ENCODE measurements around the gene TANGO6.

TANGO6 gene

DNA sequence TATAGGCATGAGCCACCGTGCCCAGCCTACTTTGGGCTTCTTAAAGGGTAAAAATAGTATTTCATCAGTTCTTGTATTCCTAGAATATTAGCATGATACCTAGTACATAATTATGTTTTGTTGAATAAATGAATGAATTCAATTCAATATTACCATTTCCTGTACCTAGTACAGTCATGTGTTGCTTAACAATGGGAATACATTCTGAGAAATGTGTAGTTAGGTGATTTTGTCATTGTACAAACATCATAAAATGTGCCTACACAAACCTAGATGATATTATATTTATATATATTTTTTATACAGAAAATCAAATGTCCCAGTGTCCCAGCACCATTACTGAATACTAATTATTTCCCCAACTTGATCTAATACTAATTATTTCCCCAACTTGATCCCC is 176.5 kb downstream of the TANGO6 start:
- ChIA-PET POLR2A (no interaction called here), CTCF (no interaction called here)
- Histone ChIP-seq H3K4me1 (ENCODE audit: control extremely low read depth in 1 of 4, control insufficient read depth in 4 of 4, insufficient read depth in 4 of 4, low read length in 3 of 4) (no peaks in the 10 kb centered on the region), H3K27ac (ENCODE audit: insufficient read depth in 1 of 2, low read depth in 1 of 2, low read length in 2 of 2, poor library complexity in 1 of 2, severe bottlenecking in 2 of 2) (no peak overlapping the region), H3K4me3 (ENCODE audit: control insufficient read depth in 1 of 7, extremely low read depth in 1 of 7, insufficient read depth in 4 of 7, low read depth in 2 of 7, low read length in 6 of 7) (no peak overlapping the region), H3K27me3 (replicated peaks in 2 of 5; ENCODE audit: control insufficient read depth in 4 of 5, insufficient read depth in 5 of 5, low read length in 4 of 5) (no peaks in the 10 kb centered on the region), H3K9me3 (ENCODE audit: control extremely low read depth in 1 of 5, control insufficient read depth in 4 of 5, insufficient read depth in 2 of 5, low read depth in 1 of 5, low read length in 4 of 5) (no peaks in the 10 kb centered on the region), H3K36me3 (ENCODE audit: control insufficient read depth in 4 of 4, insufficient read depth in 4 of 4, low read length in 3 of 4) (no peaks in the 10 kb centered on the region)
- WGBS (ENCODE audit: insufficient coverage) = no CpG with 5 or more reads among the region's 1 CpG
- no peak for DNase-seq

DNA sequence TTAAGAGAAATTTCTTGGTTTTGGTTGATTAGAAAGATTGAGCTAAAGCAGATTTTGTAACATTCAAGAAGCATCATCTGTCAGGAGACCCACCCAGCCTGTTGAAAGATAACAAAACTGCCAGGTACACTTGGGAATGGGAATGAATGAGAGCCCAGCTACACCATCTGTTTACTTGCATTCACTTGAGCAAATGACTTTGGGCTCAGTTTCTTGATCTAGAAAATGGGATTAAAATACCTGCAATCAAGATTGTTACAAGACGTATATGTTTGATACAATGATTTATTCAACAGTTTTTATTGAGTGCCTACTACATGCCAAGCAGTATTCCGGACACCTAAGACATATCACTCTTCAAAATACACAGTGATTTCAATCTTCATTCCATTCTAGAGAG is 185.8 kb downstream of the TANGO6 start:
- Histone ChIP-seq H3K9me3 (ENCODE audit: control extremely low read depth in 1 of 5, control insufficient read depth in 4 of 5, insufficient read depth in 2 of 5, low read depth in 1 of 5, low read length in 4 of 5) (no peaks in the 10 kb centered on the region), H3K36me3 (ENCODE audit: control insufficient read depth in 4 of 4, insufficient read depth in 4 of 4, low read length in 3 of 4) (peaks cover 0 to 2% (median 0%) of the 10 kb centered on the region in 4 experiments), H3K27me3 (replicated peaks in 2 of 5; ENCODE audit: control insufficient read depth in 4 of 5, insufficient read depth in 5 of 5, low read length in 4 of 5) (no peaks in the 10 kb centered on the region), H3K27ac (ENCODE audit: insufficient read depth in 1 of 2, low read depth in 1 of 2, low read length in 2 of 2, poor library complexity in 1 of 2, severe bottlenecking in 2 of 2) (no peak overlapping the region), H3K4me1 (ENCODE audit: control extremely low read depth in 1 of 4, control insufficient read depth in 4 of 4, insufficient read depth in 4 of 4, low read length in 3 of 4) (no peaks in the 10 kb centered on the region), H3K4me3 (ENCODE audit: control insufficient read depth in 1 of 7, extremely low read depth in 1 of 7, insufficient read depth in 4 of 7, low read depth in 2 of 7, low read length in 6 of 7) (no peak overlapping the region)
- no peak for DNase-seq
- ChIA-PET POLR2A (no interaction called here), CTCF (no interaction called here)
- no CpG with 5 or more reads among the region's 2 CpGs for WGBS (ENCODE audit: insufficient coverage)

GRCh38 chr16:69031877-69032301 is 188.6 kb downstream of the TANGO6 start:
- no peak for DNase-seq
- H3K4me3 ChIP-seq (ENCODE audit: control insufficient read depth in 1 of 7, extremely low read depth in 1 of 7, insufficient read depth in 4 of 7, low read depth in 2 of 7, low read length in 6 of 7) = no peak overlapping the region
- H3K36me3 ChIP-seq (ENCODE audit: control insufficient read depth in 4 of 4, insufficient read depth in 4 of 4, low read length in 3 of 4) = peaks cover 0 to 2% (median 0%) of the 10 kb centered on the region in 4 experiments
- H3K27ac ChIP-seq (ENCODE audit: insufficient read depth in 1 of 2, low read depth in 1 of 2, low read length in 2 of 2, poor library complexity in 1 of 2, severe bottlenecking in 2 of 2) = no peak overlapping the region
- H3K27me3 ChIP-seq (replicated peaks in 2 of 5; ENCODE audit: control insufficient read depth in 4 of 5, insufficient read depth in 5 of 5, low read length in 4 of 5) = no peaks in the 10 kb centered on the region
- ChIA-PET CTCF (no interaction called here), POLR2A (no interaction called here)
- WGBS (ENCODE audit: insufficient coverage) = 100% methylated on average over 7 of the region's 8 CpGs
- H3K9me3 ChIP-seq (ENCODE audit: control extremely low read depth in 1 of 5, control insufficient read depth in 4 of 5, insufficient read depth in 2 of 5, low read depth in 1 of 5, low read length in 4 of 5) = no peaks in the 10 kb centered on the region
- H3K4me1 ChIP-seq (ENCODE audit: control extremely low read depth in 1 of 4, control insufficient read depth in 4 of 4, insufficient read depth in 4 of 4, low read length in 3 of 4) = no peaks in the 10 kb centered on the region

DNA sequence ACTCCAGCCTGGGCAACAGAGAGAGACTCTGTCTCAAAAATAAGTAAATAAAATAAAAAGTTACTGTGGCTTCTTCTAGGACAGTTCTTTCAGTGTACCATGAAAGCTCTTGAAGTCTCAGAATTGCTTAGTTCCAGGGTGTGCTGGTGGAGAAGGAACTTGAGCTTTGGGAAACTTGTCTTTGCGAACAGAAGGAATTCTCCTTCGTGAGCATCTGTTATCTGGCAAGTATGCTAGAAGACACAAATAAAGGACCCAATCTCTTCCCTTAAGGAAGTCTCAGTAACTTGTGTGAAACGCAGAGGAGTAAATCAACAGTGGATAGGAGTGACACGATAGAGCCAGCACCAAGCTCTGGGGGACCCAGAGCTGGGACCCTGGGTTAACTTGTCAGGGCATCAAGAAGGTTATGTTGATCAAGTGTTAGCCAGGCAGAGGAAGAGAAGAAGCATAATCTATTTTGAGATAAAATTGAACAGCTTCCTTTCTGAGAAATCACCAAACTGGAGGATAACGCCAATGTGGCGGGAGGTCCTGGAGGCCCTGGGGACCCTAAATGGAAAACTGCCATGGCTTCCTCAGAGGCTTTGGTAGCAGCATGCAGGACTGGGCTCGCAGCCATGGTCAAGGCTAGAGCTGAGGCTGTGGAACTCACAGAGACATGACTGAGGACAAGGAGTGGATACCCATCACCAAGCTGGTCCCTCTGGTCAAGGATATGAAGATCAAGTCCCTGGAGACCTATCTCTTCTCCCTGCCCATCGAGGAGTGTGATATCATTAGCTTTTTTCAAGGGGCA is 190.0 kb downstream of the TANGO6 start:
- no peaks in the 10 kb centered on the region for H3K27me3 ChIP-seq (replicated peaks in 2 of 5; ENCODE audit: control insufficient read depth in 4 of 5, insufficient read depth in 5 of 5, low read length in 4 of 5)
- H3K9me3 ChIP-seq (ENCODE audit: control extremely low read depth in 1 of 5, control insufficient read depth in 4 of 5, insufficient read depth in 2 of 5, low read depth in 1 of 5, low read length in 4 of 5) = no peaks in the 10 kb centered on the region
- ChIA-PET POLR2A (no interaction called here), CTCF (no interaction called here)
- peaks cover 0 to 2% (median 0%) of the 10 kb centered on the region in 4 experiments for H3K36me3 ChIP-seq (ENCODE audit: control insufficient read depth in 4 of 4, insufficient read depth in 4 of 4, low read length in 3 of 4)
- no peaks in the 10 kb centered on the region for H3K4me1 ChIP-seq (ENCODE audit: control extremely low read depth in 1 of 4, control insufficient read depth in 4 of 4, insufficient read depth in 4 of 4, low read length in 3 of 4)
- H3K27ac ChIP-seq (ENCODE audit: insufficient read depth in 1 of 2, low read depth in 1 of 2, low read length in 2 of 2, poor library complexity in 1 of 2, severe bottlenecking in 2 of 2) = no peak overlapping the region
- no peak overlapping the region for H3K4me3 ChIP-seq (ENCODE audit: control insufficient read depth in 1 of 7, extremely low read depth in 1 of 7, insufficient read depth in 4 of 7, low read depth in 2 of 7, low read length in 6 of 7)
- no peak for DNase-seq
- 90% methylated on average over 8 of the region's 8 CpGs for WGBS (ENCODE audit: insufficient coverage)

- POLR2A ChIA-PET = no interaction called here
Measured at GRCh38 chr16:69035375-69035774, 192.0 kb downstream of the TANGO6 start.

GRCh38 chr16:69036399-69037091 is 193.2 kb downstream of the TANGO6 start:
- CTCF ChIA-PET = interaction anchor here (0.6 to 0.9 kb wide), 2 partner anchors 12 to 44 kb away, joined by 3 read pairs; no protein-coding TSS in a partner anchor
- POLR2A ChIA-PET = interaction anchor here (0.6 kb wide), 1 partner anchor 58 kb away, joined by 3 read pairs; no protein-coding TSS in a partner anchor
- DNase-seq = no peak

More at GRCh38 chr16:69035375-69035774, 192.0 kb downstream of the TANGO6 start:
- H3K4me3 ChIP-seq (ENCODE audit: control insufficient read depth in 1 of 7, extremely low read depth in 1 of 7, insufficient read depth in 4 of 7, low read depth in 2 of 7, low read length in 6 of 7) = no peak overlapping the region
- H3K27ac ChIP-seq (ENCODE audit: insufficient read depth in 1 of 2, low read depth in 1 of 2, low read length in 2 of 2, poor library complexity in 1 of 2, severe bottlenecking in 2 of 2) = no peak overlapping the region
- H3K27me3 ChIP-seq (replicated peaks in 2 of 5; ENCODE audit: control insufficient read depth in 4 of 5, insufficient read depth in 5 of 5, low read length in 4 of 5) = no peaks in the 10 kb centered on the region
- CTCF ChIA-PET = no interaction called here
- peaks cover 0 to 4% (median 0%) of the 10 kb centered on the region in 4 experiments for H3K36me3 ChIP-seq (ENCODE audit: control insufficient read depth in 4 of 4, insufficient read depth in 4 of 4, low read length in 3 of 4)
- H3K4me1 ChIP-seq (ENCODE audit: control extremely low read depth in 1 of 4, control insufficient read depth in 4 of 4, insufficient read depth in 4 of 4, low read length in 3 of 4) = no peaks in the 10 kb centered on the region
- DNase-seq = no peak
- no peaks in the 10 kb centered on the region for H3K9me3 ChIP-seq (ENCODE audit: control extremely low read depth in 1 of 5, control insufficient read depth in 4 of 5, insufficient read depth in 2 of 5, low read depth in 1 of 5, low read length in 4 of 5)

More at GRCh38 chr16:69036399-69037091, 193.2 kb downstream of the TANGO6 start:
- peaks cover 0 to 3% (median under 1%) of the 10 kb centered on the region in 5 experiments for H3K9me3 ChIP-seq (ENCODE audit: control extremely low read depth in 1 of 5, control insufficient read depth in 4 of 5, insufficient read depth in 2 of 5, low read depth in 1 of 5, low read length in 4 of 5)
- peaks cover 3 to 9% (median 3%) of the 10 kb centered on the region in 4 experiments for H3K36me3 ChIP-seq (ENCODE audit: control insufficient read depth in 4 of 4, insufficient read depth in 4 of 4, low read length in 3 of 4)
- no peak overlapping the region for H3K27ac ChIP-seq (ENCODE audit: insufficient read depth in 1 of 2, low read depth in 1 of 2, low read length in 2 of 2, poor library complexity in 1 of 2, severe bottlenecking in 2 of 2)
- H3K4me1 ChIP-seq (ENCODE audit: control extremely low read depth in 1 of 4, control insufficient read depth in 4 of 4, insufficient read depth in 4 of 4, low read length in 3 of 4) = no peaks in the 10 kb centered on the region
- no peak overlapping the region for H3K4me3 ChIP-seq (ENCODE audit: control insufficient read depth in 1 of 7, extremely low read depth in 1 of 7, insufficient read depth in 4 of 7, low read depth in 2 of 7, low read length in 6 of 7)
- 100% methylated on average over 12 of the region's 12 CpGs for WGBS (ENCODE audit: insufficient coverage)
- H3K27me3 ChIP-seq (replicated peaks in 2 of 5; ENCODE audit: control insufficient read depth in 4 of 5, insufficient read depth in 5 of 5, low read length in 4 of 5) = no peaks in the 10 kb centered on the region
